Hepatocyte (in vitro differentiated cells): ENCODE data around the gene SYNJ2.

Experiments used
- EZH2 ChIP-seq: fragments of 200-600 bp; sonication (generic); IDR thresholded peaks from 2 replicates; pipeline ENCODE4 v1.6.1; 2016; ENCODE audit warnings: antibody characterized with exemption, mild to moderate bottlenecking, borderline replicate concordance
- TF ChIP-seq, protein P1 (sequence below): fragments of 200-600 bp; sonication (generic); IDR thresholded peaks from 2 replicates; pipeline ENCODE4 v1.5.1; 2016; ENCODE audit warnings: antibody characterized with exemption, mild to moderate bottlenecking; ENCODE audit not compliant: poor library complexity

DNA sequence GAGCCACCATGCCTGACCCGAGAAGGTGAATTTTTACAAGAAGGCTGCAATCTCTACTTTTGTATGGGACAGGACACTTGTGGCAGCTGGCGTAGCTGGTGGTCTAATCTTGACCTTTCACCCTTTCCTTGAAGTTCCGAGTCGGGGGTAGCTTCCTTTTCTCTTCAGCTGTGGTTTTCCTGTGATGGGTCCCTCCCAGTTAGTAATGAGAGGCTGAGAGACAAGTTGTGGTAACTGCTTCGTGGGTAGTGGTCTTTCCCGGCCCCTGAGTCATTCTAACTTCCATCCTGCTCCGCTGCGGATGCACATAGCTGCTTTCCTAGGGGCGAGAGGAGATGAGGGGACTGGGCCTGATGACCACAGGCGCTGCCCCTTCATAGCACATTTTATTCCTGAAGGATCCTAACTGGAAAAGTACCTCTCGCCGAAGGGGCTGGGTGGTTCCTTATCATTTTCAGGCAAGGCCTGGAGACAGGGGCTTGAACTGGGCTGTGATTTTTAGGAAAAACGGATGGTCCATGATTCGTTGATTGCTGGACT lies 3.1 kb downstream of the SYNJ2 start:
- no peak for TF ChIP-seq EZH2
- TF ChIP-seq, protein P1, sequence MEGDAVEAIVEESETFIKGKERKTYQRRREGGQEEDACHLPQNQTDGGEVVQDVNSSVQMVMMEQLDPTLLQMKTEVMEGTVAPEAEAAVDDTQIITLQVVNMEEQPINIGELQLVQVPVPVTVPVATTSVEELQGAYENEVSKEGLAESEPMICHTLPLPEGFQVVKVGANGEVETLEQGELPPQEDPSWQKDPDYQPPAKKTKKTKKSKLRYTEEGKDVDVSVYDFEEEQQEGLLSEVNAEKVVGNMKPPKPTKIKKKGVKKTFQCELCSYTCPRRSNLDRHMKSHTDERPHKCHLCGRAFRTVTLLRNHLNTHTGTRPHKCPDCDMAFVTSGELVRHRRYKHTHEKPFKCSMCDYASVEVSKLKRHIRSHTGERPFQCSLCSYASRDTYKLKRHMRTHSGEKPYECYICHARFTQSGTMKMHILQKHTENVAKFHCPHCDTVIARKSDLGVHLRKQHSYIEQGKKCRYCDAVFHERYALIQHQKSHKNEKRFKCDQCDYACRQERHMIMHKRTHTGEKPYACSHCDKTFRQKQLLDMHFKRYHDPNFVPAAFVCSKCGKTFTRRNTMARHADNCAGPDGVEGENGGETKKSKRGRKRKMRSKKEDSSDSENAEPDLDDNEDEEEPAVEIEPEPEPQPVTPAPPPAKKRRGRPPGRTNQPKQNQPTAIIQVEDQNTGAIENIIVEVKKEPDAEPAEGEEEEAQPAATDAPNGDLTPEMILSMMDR, result no peak
